Measurements from ENCODE around the gene ALX4. TPM values are rescaled to one million over a fixed set of nuclear protein-coding genes. Genes with fewer than 3 reads are reported as not detected.
A peak's percentile ranks its signal among the peaks of the same experiment; 100 is the strongest.

ALX4 gene
- total and polyA plus RNA-seq, 2 of the 8 experiments (the other 6 are each of a cell fraction or from before 2014, with no cell fraction given) = not detected

- Histone ChIP-seq H2BK20ac (ENCODE audit: low read length) (no peak overlapping the region), H3K27ac (ENCODE audit: low read depth, low read length) (no peak overlapping the region), H2AK5ac (ENCODE audit: low read depth, low read length) (no peak overlapping the region), H3K36me3 (ENCODE audit: control insufficient read depth in 2 of 4, insufficient read depth in 4 of 4, low read length in 3 of 4) (no peaks in the 10 kb centered on the region), H3K14ac (ENCODE audit: insufficient read length) (no peak overlapping the region), H3K4me3 (ENCODE audit: extremely low read depth in 1 of 4, insufficient read depth in 2 of 4, low read depth in 3 of 4, low read length in 4 of 4) (no peak overlapping the region), H4K91ac (replicated peaks; ENCODE audit: insufficient read length, low read length) (no peak overlapping the region), H2AFZ (ENCODE audit: low read length) (no peak overlapping the region), H4K5ac (ENCODE audit: insufficient read length, low read depth, low read length) (no peak overlapping the region), H2BK12ac (ENCODE audit: low read depth, low read length) (no peak overlapping the region), H3K79me2 (ENCODE audit: control insufficient read depth in 1 of 2, insufficient read depth in 2 of 2, low read length in 2 of 2) (no peaks in the 10 kb centered on the region), H3K23ac (ENCODE audit: insufficient read length) (no peak overlapping the region), H3K4ac (replicated peaks; ENCODE audit: insufficient read length, low read depth, low read length) (no peak overlapping the region), H2BK15ac (ENCODE audit: low read length) (no peak overlapping the region), H3K23me2 (ENCODE audit: low read depth, low read length) (peaks cover 12% of the 10 kb centered on the region; the same call in 1 of the 2 replicates), H3K79me1 (ENCODE audit: low read depth, low read length) (no peaks in the 10 kb centered on the region), H4K8ac (ENCODE audit: extremely low read depth, insufficient read depth, low read length) (no peak overlapping the region), H3K9me3 (ENCODE audit: insufficient read depth in 2 of 2, low read depth in 1 of 2, low read length in 1 of 2) (no peaks in the 10 kb centered on the region), H3K18ac (ENCODE audit: extremely low read depth, low read length) (no peak overlapping the region), H4K20me1 (replicated peaks in 1 of 2; ENCODE audit: control insufficient read depth in 1 of 2, insufficient read depth in 2 of 2, low read length in 2 of 2) (peaks cover 24 to 43% of the 10 kb centered on the region in 2 experiments), H3K4me2 (ENCODE audit: insufficient read depth in 1 of 2, low read depth in 2 of 2, low read length in 2 of 2) (no peak overlapping the region), H3K56ac (replicated peaks; ENCODE audit: insufficient read length, low read depth, low read length) (no peak overlapping the region), H3K9ac (replicated peaks in 1 of 4; ENCODE audit: extremely low read depth in 1 of 4, low read depth in 3 of 4, low read length in 3 of 4) (no peak overlapping the region), H2BK120ac (replicated peaks; ENCODE audit: low read depth, low read length) (no peak overlapping the region), H3K27me3 (replicated peaks in 1 of 4; ENCODE audit: control insufficient read depth in 3 of 4, extremely low read depth in 1 of 4, insufficient read depth in 3 of 4, low read length in 3 of 4) (peaks cover 98 to 100% (median 99%) of the 10 kb centered on the region in 4 experiments), H2BK5ac (ENCODE audit: low read depth, low read length) (no peak overlapping the region), H3K4me1 (replicated peaks in 1 of 4; ENCODE audit: control insufficient read depth in 3 of 4, insufficient read depth in 4 of 4, low read length in 3 of 4) (peaks cover 3 to 24% (median 18%) of the 10 kb centered on the region in 4 experiments; a peak in 6 of 7 replicates)
- WGBS, 2 experiments (ENCODE audit: extremely low coverage in 1 of 2, insufficient coverage in 1 of 2, insufficient read length in 1 of 2, insufficient replicate concordance in 2 of 2, low coverage in 1 of 2, low lambda C conversion rate in 2 of 2, missing lambda C conversion rate in 1 of 2) = 7% methylated on average over 4 of the region's 4 CpGs; no CpG with 5 or more reads in 1 of the 2 experiments
- CTCF ChIA-PET (ENCODE audit: partially characterized antibody) = interaction anchor here (0.8 to 1.6 kb wide), 5 partner anchors 10 to 203 kb away, joined by 3 to 5 read pairs (median 3); no protein-coding TSS in a partner anchor
- POLR2A ChIA-PET (ENCODE audit: partially characterized antibody) = no interaction called here
- TF ChIP-seq SAP30 (IDR thresholded peaks at IDR 0.05; ENCODE audit: insufficient read depth, insufficient replicate concordance, low read length) (no peak), RNF2 (IDR thresholded peaks at IDR 0.05; ENCODE audit: borderline replicate concordance, low read depth, low read length, missing control alignments, poor library complexity, severe bottlenecking) (peak; percentile 80)
- DNase-seq (ENCODE audit: low read depth in 1 of 2, low spot score in 2 of 2) = no peak
- no peak for FAIRE-seq
Observed at GRCh38 chr11:44312876-44313275, 2.9 kb upstream of the ALX4 start.
